NCI-H2107 treated with DMSO at 0.1 percent for 48 hours (cell line): ENCODE results near the gene SOX21.

Experiments used
- DNase-seq: peaks from one replicate; lab custom pipeline; 2025; ENCODE audit not compliant: unreplicated experiment; lab: John Stamatoyannopoulos, UW

Gene SOX21

GRCh38 chr13:94709001-94709834 is 3.1 kb downstream of the SOX21 start:
- no peak for DNase-seq

GRCh38 chr13:94708031-94708859 is 4.1 kb downstream of the SOX21 start:
- DNase-seq: no peak

- DNase-seq: no peak
Observed at GRCh38 chr13:94707400-94708021, 4.8 kb downstream of the SOX21 start.

- DNase-seq: peak; percentile 61
Observed at GRCh38 chr13:94706843-94707399, 5.4 kb downstream of the SOX21 start.

GRCh38 chr13:94706101-94706842 is 6.1 kb downstream of the SOX21 start:
- peak; percentile 61 for DNase-seq

GRCh38 chr13:94705081-94706030 is 7.0 kb downstream of the SOX21 start:
- no peak for DNase-seq

GRCh38 chr13:94704377-94705080 is 7.8 kb downstream of the SOX21 start:
- DNase-seq: no peak

GRCh38 chr13:94703721-94704314 is 8.5 kb downstream of the SOX21 start:
- no peak for DNase-seq

- no peak for DNase-seq
Observed at GRCh38 chr13:94703271-94703670, 9.1 kb downstream of the SOX21 start.

GRCh38 chr13:94702181-94703041 is 9.9 kb downstream of the SOX21 start:
- no peak for DNase-seq

GRCh38 chr13:94701313-94702180 is 10.8 kb downstream of the SOX21 start:
- no peak for DNase-seq

GRCh38 chr13:94700536-94700935 is 11.8 kb downstream of the SOX21 start:
- DNase-seq: no peak

- DNase-seq: no peak
Observed at GRCh38 chr13:94700051-94700535, 12.3 kb downstream of the SOX21 start.

GRCh38 chr13:94696171-94696570 is 16.2 kb downstream of the SOX21 start:
- DNase-seq: no peak

GRCh38 chr13:94692030-94692429 is 20.3 kb downstream of the SOX21 start:
- DNase-seq: no peak

GRCh38 chr13:94683409-94683808 is 28.9 kb downstream of the SOX21 start:
- no peak for DNase-seq
